HepG2 (cell line): ENCODE measurements around the gene ZNF148. TPM values are rescaled to one million over a fixed set of nuclear protein-coding genes. Genes with fewer than 3 reads are reported as not detected.
A peak's percentile ranks its signal among the peaks of the same experiment; 100 is the strongest.

Experiments used
- ATAC-seq: fragments of 200-7000 bp; cut with Tn5 transposase; 3 replicates; pipeline ENCODE4 v1.9.1; 2020; ENCODE audit warnings: mild to moderate bottlenecking, moderate library complexity
- BruUV-seq: library from RNA; stranded (reverse); fragments of 400-500 nt; replicated peaks from 2 replicates; lab custom pipeline; 2021; lab: Mats Ljungman, UMichigan
- CTCF ChIA-PET: fragments of 300-600 bp; formaldehyde crosslinking; extraction: SDS; loops from one replicate; lab custom pipeline; 2021; ENCODE audit warnings: low total read pairs, inconsistent platforms, low intra/inter-chr PET ratio; lab: Yijun Ruan, JAX
- POLR2A ChIA-PET: fragments of 350-600 bp; sonication (Branson Sonifier 250); formaldehyde crosslinking; loops from one replicate; lab custom pipeline; 2020; ENCODE audit warnings: antibody characterized with exemption, inconsistent platforms; lab: Yijun Ruan, JAX
- DNase-seq: peaks from one replicate; pipeline ENCODE4 v3.0.0-alpha.2; 2015; ENCODE audit warnings: low spot score
- FAIRE-seq: peaks from 3 replicates; lab custom pipeline; 2011; peaks lifted over from hg19 to GRCh38; lab: Jason Lieb, UNC
- H2AFZ ChIP-seq: one replicate; pipeline ENCODE4 v1.6.1; 2011; ENCODE audit warnings: low read length, inconsistent platforms
- H3K27ac ChIP-seq: fragments of 300-600 bp; 3 replicates; pipeline ENCODE4 v1.8.0; 2011; ENCODE audit warnings: mixed run types, mild to moderate bottlenecking, mixed read lengths, low read length, inconsistent platforms; ENCODE audit not compliant: insufficient read depth; ENCODE audit errors: extremely low read length
- H3K27me3 ChIP-seq, 2 experiments: fragments of 200-600 bp in 1 of 2; 2 replicates in 1 of 2; 3 replicates in 1 of 2; pipeline versions ENCODE4 v1.6.0 to v1.8.0; 2011; ENCODE audit warnings: low read length in 2 of 2, mild to moderate bottlenecking in 2 of 2, moderate library complexity in 2 of 2, inconsistent platforms in 1 of 2; ENCODE audit not compliant: insufficient read depth in 2 of 2, control insufficient read depth in 1 of 2
- H3K36me3 ChIP-seq, 2 experiments: fragments of 200-600 bp in 1 of 2; replicated peaks in 1 of 2; 2 replicates in 1 of 2; 3 replicates in 1 of 2; pipeline versions ENCODE4 v1.5.1 to v1.8.0; 2011; ENCODE audit warnings: low read length in 2 of 2, inconsistent platforms in 1 of 2; ENCODE audit not compliant: insufficient read depth in 2 of 2, control insufficient read depth in 1 of 2
- H3K4me1 ChIP-seq: 2 replicates; pipeline ENCODE4 v1.5.1; 2012; ENCODE audit warnings: low read length, inconsistent platforms; ENCODE audit not compliant: insufficient read depth
- H3K4me2 ChIP-seq: 2 replicates; pipeline ENCODE4 v1.6.0; 2011; ENCODE audit warnings: low read depth, low read length, inconsistent platforms
- H3K4me3 ChIP-seq, 3 experiments: fragments of 200-600 bp in 1 of 3; sonication (generic), shearing (Covaris generic) in 1 of 3; replicated peaks in 1 of 3; 2 replicates each; pipeline ENCODE4 v1.5.1; 2011 to 2016; ENCODE audit warnings: low read length in 3 of 3, inconsistent platforms in 2 of 3, low read depth in 2 of 3, mild to moderate bottlenecking in 2 of 3, control low read depth in 1 of 3, mixed read lengths in 1 of 3; ENCODE audit not compliant: insufficient read depth in 1 of 3
- H3K79me2 ChIP-seq: one replicate; pipeline ENCODE4 v1.6.1; 2011; ENCODE audit warnings: low read length, inconsistent platforms; ENCODE audit not compliant: insufficient read depth
- H3K9ac ChIP-seq: 2 replicates; pipeline ENCODE4 v1.6.0; 2011; ENCODE audit warnings: mild to moderate bottlenecking, low read depth, low read length, inconsistent platforms; ENCODE audit not compliant: insufficient read depth
- H3K9me3 ChIP-seq: 2 replicates; pipeline ENCODE4 v1.5.1; 2012; ENCODE audit warnings: mild to moderate bottlenecking, low read length
- H4K20me1 ChIP-seq: 2 replicates; pipeline ENCODE4 v1.6.0; 2011; ENCODE audit warnings: inconsistent platforms, mild to moderate bottlenecking, low read length, moderate library complexity; ENCODE audit not compliant: insufficient read depth
- E2F2 ChIP-seq: sonication (generic); formaldehyde crosslinking; IDR thresholded peaks from 2 replicates; pipeline ENCODE4 v1.4.0; 2020; ENCODE audit warnings: missing genetic modification reagents, borderline replicate concordance
- E2F5 ChIP-seq: sonication (generic); formaldehyde crosslinking; conservative IDR thresholded peaks from 2 replicates; pipeline ENCODE4 v1.4.0; 2020; ENCODE audit warnings: missing genetic modification reagents
- MTF2 ChIP-seq: sonication (generic); formaldehyde crosslinking; IDR thresholded peaks from 2 replicates; pipeline ENCODE4 v1.5.0; 2020; ENCODE audit warnings: missing genetic modification reagents, borderline replicate concordance
- ZNF598 ChIP-seq: sonication (generic); formaldehyde crosslinking; IDR thresholded peaks from 2 replicates; pipeline ENCODE4 v1.5.1; 2020; ENCODE audit warnings: mild to moderate bottlenecking, missing genetic modification reagents, borderline replicate concordance
- ZNF678 ChIP-seq: sonication (generic); formaldehyde crosslinking; IDR thresholded peaks from 2 replicates; pipeline ENCODE4 v1.4.0; 2020; ENCODE audit warnings: mild to moderate bottlenecking, missing genetic modification reagents
- WGBS: methylation state at CpG from one replicate; pipeline ENCODE4 v1.1.6; 2017; ENCODE audit warnings: low lambda C conversion rate; 5-methylcytosine and 5-hydroxymethylcytosine counted together
- in situ Hi-C: cut with HindIII; loops from 2 replicates; pipeline ENCODE4 v1.10.0; 2017; ENCODE audit warnings: low pct_unique_long_range_greater_than_20kb; ENCODE audit not compliant: extremely low pct_ligation_motif_present
- intact Hi-C: fragments of 100-400 bp; cut with micrococcal nuclease; formaldehyde crosslinking; loops from one replicate; pipeline ENCODE4 v1.10.0; 2022; ENCODE audit not compliant: unreplicated experiment
- polyA plus RNA-seq, 8 experiments: library from polyadenylated mRNA; depleted of rRNA in 3 of 8; stranded (reverse) in 7 of 8; unstranded in 1 of 8; fragments of >200 nt; fragmentation: Illumina TruSeq in 4 of 8; extraction: Trizol in 4 of 8; gene quantifications; 2 replicates each; pipeline versions ENCODE4 v1.2.1 to v1.2.3, GENCODE V29; 2011 to 2016; ENCODE audit warnings: low read depth in 4 of 8, missing spikeins in 1 of 8, mixed read lengths in 1 of 8; ENCODE audit not compliant: insufficient read depth in 1 of 8
- total RNA-seq, 5 experiments: library from RNA; depleted of rRNA; stranded (reverse); fragments of >200 nt; fragmentation: Illumina TruSeq; extraction: Trizol; gene quantifications; 2 replicates each; pipeline ENCODE4 v1.2.3, GENCODE V29; 2016; ENCODE audit warnings: low read depth in 1 of 5
- TF ChIP-seq, protein P1 (sequence below): sonication (generic); formaldehyde crosslinking; IDR thresholded peaks from 2 replicates; pipeline ENCODE4 v1.4.0; 2020; ENCODE audit warnings: missing genetic modification reagents, borderline replicate concordance

The ZNF148 gene
- total and polyA plus RNA-seq, 2 of the 13 experiments (the other 11 are each of a cell fraction or from before 2014, with no cell fraction given), result 10.6 to 36.1 TPM

DNA sequence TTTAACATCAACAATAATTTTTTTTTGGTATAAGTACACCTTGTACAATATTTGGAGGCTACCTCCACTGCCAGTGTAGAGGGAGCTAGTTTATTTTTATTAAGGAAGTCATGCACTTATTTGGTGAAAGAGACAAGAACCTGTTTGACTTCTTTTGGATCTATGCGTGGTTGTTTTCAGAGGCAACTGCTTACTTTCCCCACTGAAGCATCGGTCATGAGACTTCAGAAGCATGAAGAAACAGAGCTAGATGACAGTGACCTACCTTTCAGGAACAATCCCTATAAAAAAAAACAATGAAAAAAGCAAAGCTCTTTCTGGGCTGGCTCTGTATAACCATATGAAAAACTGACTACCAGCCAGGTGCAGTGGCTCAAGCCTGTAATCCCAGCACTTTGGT, 20.0 kb upstream of the ZNF148 start:
- peak overlapping the region; percentile 67 for H3K4me2 ChIP-seq
- BruUV-seq, result no TSS peak
- H3K9ac ChIP-seq, result no peak overlapping the region; the same call in 1 of the 2 replicates
- FAIRE-seq (no peak), ATAC-seq (no peak), DNase-seq (no peak)
- CTCF ChIA-PET, result no interaction called here
- no peaks in the 10 kb centered on the region for H3K36me3 ChIP-seq
- H3K4me3 ChIP-seq, result no peak overlapping the region
- H4K20me1 ChIP-seq, result no peaks in the 10 kb centered on the region
- H3K79me2 ChIP-seq, result no peaks in the 10 kb centered on the region
- H2AFZ ChIP-seq, result no peak overlapping the region
- intact Hi-C loops, result no loop called here
- H3K27ac ChIP-seq, result no peak overlapping the region
- H3K4me1 ChIP-seq, result peaks cover 18% of the 10 kb centered on the region
- no peaks in the 10 kb centered on the region for H3K9me3 ChIP-seq
- POLR2A ChIA-PET, result no interaction called here
- no peak for TF ChIP-seq E2F5
- no peak for TF ChIP-seq MTF2
- TF ChIP-seq ZNF598 (CRISPR knock-in tag), result no peak
- no peak for TF ChIP-seq ZNF678 (CRISPR knock-in tag)
- TF ChIP-seq, protein P1, sequence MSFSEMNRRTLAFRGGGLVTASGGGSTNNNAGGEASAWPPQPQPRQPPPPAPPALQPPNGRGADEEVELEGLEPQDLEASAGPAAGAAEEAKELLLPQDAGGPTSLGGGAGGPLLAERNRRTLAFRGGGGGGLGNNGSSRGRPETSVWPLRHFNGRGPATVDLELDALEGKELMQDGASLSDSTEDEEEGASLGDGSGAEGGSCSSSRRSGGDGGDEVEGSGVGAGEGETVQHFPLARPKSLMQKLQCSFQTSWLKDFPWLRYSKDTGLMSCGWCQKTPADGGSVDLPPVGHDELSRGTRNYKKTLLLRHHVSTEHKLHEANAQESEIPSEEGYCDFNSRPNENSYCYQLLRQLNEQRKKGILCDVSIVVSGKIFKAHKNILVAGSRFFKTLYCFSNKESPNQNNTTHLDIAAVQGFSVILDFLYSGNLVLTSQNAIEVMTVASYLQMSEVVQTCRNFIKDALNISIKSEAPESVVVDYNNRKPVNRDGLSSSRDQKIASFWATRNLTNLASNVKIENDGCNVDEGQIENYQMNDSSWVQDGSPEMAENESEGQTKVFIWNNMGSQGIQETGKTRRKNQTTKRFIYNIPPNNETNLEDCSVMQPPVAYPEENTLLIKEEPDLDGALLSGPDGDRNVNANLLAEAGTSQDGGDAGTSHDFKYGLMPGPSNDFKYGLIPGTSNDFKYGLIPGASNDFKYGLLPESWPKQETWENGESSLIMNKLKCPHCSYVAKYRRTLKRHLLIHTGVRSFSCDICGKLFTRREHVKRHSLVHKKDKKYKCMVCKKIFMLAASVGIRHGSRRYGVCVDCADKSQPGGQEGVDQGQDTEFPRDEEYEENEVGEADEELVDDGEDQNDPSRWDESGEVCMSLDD (CRISPR knock-in tag), result no peak
- no peak for TF ChIP-seq E2F2 (CRISPR knock-in tag)
- H3K27me3 ChIP-seq, result no peaks in the 10 kb centered on the region
- WGBS, result 60% methylated on average over 2 of the region's 2 CpGs
- in situ Hi-C loops, result no loop called here
